Measurements from ENCODE around the gene COX4I1. TPM values are rescaled to one million over a fixed set of nuclear protein-coding genes. Genes with fewer than 3 reads are reported as not detected.

Gene COX4I1
- total RNA-seq, 2 donors from 2014 or later: 220 to 234 TPM

DNA sequence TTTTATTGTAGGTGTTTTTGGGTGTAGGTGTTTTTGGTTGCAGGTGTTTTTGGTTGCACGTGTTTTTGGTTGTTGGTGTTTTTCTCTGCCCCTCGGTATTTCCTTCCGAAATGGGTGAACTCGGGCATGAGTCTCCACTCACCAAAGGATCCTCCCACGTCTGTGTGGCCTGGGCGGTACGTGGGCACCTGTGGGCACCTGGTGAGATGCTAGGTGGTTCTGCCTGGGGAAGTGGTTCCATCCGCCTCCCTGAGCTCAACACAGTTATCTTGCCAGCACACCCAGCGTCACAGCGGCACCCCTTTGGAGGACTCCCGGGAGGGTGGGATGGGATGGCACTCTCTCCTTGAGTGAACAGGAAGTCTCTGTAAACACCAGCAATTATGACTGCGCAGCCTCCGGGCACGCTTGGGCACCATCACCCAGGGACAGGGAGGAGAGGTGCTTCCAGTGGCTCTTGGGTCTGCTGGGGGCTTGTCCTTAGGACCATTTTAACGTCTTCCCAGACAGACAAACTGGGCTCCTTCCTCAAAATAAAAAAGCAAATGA is 29.8 kb downstream of the COX4I1 start:
- Histone ChIP-seq H3K36me3 (no peaks in the 10 kb centered on the region), H3K27me3 (replicated peaks; ENCODE audit: insufficient read depth) (no peaks in the 10 kb centered on the region), H3K4me3 (no peak overlapping the region), H3K4me1 (ENCODE audit: control insufficient read depth in 1 of 2, low read depth in 2 of 2) (no peaks in the 10 kb centered on the region), H3K9me3 (no peaks in the 10 kb centered on the region), H3K27ac (no peak overlapping the region)
- TF ChIP-seq CTCF (IDR thresholded peaks at IDR 0.05): no peak
- no peak for DNase-seq (ENCODE audit: low spot score)
- ATAC-seq (ENCODE audit: insufficient number of reproducible peaks, low FRiP score, low read depth): no peak

- no peaks in the 10 kb centered on the region for H3K9me3 ChIP-seq
- no peak overlapping the region for H3K4me3 ChIP-seq
- H3K36me3 ChIP-seq: no peaks in the 10 kb centered on the region
- no peak for DNase-seq (ENCODE audit: low spot score)
- no peak overlapping the region for H3K27ac ChIP-seq
- ATAC-seq (ENCODE audit: insufficient number of reproducible peaks, low FRiP score, low read depth): no peak
- no peak for TF ChIP-seq CTCF (IDR thresholded peaks at IDR 0.05)
- H3K27me3 ChIP-seq (replicated peaks; ENCODE audit: insufficient read depth): no peaks in the 10 kb centered on the region
- no peaks in the 10 kb centered on the region for H3K4me1 ChIP-seq (ENCODE audit: control insufficient read depth in 1 of 2, low read depth in 2 of 2)
Measured at GRCh38 chr16:85829751-85830445, 30.4 kb downstream of the COX4I1 start.

DNA sequence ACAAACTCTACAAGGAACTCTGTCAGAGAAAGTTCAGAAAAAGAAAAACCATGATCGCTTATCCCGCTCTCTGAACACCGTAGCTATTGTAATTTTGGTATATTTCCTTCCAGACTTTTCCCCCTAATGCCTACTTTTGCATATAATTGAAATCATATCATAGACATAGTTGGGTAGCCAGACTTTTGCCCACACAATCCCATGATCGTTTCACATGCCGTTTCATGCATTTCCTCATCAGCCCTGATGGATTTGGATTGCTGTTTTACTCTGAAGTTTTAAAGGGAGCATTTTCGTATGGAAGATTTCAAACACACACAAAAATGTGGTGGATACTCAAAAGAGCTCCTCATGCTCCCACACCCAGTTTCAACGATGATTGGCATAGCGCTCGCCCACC is 31.3 kb downstream of the COX4I1 start:
- DNase-seq (ENCODE audit: low spot score) (no peak), ATAC-seq (ENCODE audit: insufficient number of reproducible peaks, low FRiP score, low read depth) (no peak)
- Histone ChIP-seq H3K27me3 (replicated peaks; ENCODE audit: insufficient read depth) (no peaks in the 10 kb centered on the region), H3K27ac (no peak overlapping the region), H3K4me3 (no peak overlapping the region), H3K9me3 (no peaks in the 10 kb centered on the region), H3K4me1 (ENCODE audit: control insufficient read depth in 1 of 2, low read depth in 2 of 2) (no peaks in the 10 kb centered on the region), H3K36me3 (no peaks in the 10 kb centered on the region)
- TF ChIP-seq CTCF (IDR thresholded peaks at IDR 0.05): no peak

- H3K27me3 ChIP-seq (replicated peaks; ENCODE audit: insufficient read depth): no peaks in the 10 kb centered on the region
- no peak overlapping the region for H3K4me3 ChIP-seq
- H3K4me1 ChIP-seq (ENCODE audit: control insufficient read depth in 1 of 2, low read depth in 2 of 2): no peaks in the 10 kb centered on the region
- TF ChIP-seq CTCF (IDR thresholded peaks at IDR 0.05): no peak
- no peaks in the 10 kb centered on the region for H3K36me3 ChIP-seq
- no peaks in the 10 kb centered on the region for H3K9me3 ChIP-seq
- DNase-seq (ENCODE audit: low spot score) (no peak), ATAC-seq (ENCODE audit: insufficient number of reproducible peaks, low FRiP score, low read depth) (no peak)
- H3K27ac ChIP-seq: no peak overlapping the region
Measured at GRCh38 chr16:85832570-85833218, 33.2 kb downstream of the COX4I1 start.

DNA sequence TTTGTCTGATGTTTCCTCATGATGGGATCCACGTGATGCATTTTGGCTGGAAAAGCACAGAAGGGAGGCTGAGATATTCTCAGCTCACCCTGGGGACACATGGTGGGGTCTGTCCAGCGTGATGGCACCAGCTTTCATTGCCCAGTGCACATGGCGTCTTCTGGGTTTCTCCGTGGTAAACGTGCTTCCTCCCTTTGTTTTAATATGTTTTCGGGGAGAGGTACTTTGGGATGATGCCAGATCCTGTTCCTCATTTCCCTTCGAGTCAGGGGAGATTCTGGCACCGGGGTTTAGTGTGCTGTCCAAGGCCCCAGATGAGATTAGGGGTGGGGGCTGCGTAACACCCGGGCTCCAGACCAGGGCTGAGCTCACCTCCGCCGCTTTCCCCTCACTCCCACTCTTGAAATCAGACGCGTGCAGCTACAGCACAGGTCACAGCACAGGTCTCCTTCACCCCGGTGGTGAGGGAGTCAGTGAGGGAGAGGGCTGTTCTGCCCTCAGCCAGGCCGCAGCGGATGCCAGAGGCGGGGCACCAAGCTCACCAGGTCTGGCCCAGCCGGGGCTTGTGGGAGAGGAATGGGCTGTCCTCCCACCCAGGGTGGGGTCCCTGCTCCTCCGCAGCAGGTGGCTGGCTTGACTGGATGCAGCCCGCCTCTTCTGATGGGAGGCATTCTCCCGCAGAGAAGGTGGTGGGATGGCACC is 33.9 kb downstream of the COX4I1 start:
- TF ChIP-seq CTCF (IDR thresholded peaks at IDR 0.05): no peak
- H3K4me1 ChIP-seq (ENCODE audit: control insufficient read depth in 1 of 2, low read depth in 2 of 2): no peaks in the 10 kb centered on the region
- no peaks in the 10 kb centered on the region for H3K36me3 ChIP-seq
- H3K27me3 ChIP-seq (replicated peaks; ENCODE audit: insufficient read depth): no peaks in the 10 kb centered on the region
- ATAC-seq (ENCODE audit: insufficient number of reproducible peaks, low FRiP score, low read depth) (no peak), DNase-seq (ENCODE audit: low spot score) (no peak)
- H3K4me3 ChIP-seq: no peak overlapping the region
- no peaks in the 10 kb centered on the region for H3K9me3 ChIP-seq
- no peak overlapping the region for H3K27ac ChIP-seq
